Cardiac muscle cell (in vitro differentiated cells and primary cell): Measurements from ENCODE around the gene SESN2. TPM values are rescaled to one million over a fixed set of nuclear protein-coding genes. Genes with fewer than 3 reads are reported as not detected.

Experiments
- DNase-seq, 2 donors: peaks; one replicate each; pipeline versions ENCODE4 v3.0.0 to v3.0.0-alpha.2; 2010 to 2017; ENCODE audit warnings: low read depth in 1 of 2, low spot score in 1 of 2
- H3K27ac ChIP-seq: fragments of 200-600 bp; sonication (generic); 2 replicates; pipeline ENCODE4 v1.5.1; 2016
- H3K27me3 ChIP-seq: fragments of 200-600 bp; sonication (generic); 2 replicates; pipeline ENCODE4 v1.6.0; 2016; ENCODE audit warnings: control low read depth
- H3K36me3 ChIP-seq: fragments of 200-600 bp; sonication (generic); 2 replicates; pipeline ENCODE4 v1.5.1; 2016; ENCODE audit warnings: control low read depth
- H3K4me1 ChIP-seq: fragments of 200-600 bp; sonication (generic); 2 replicates; pipeline ENCODE4 v1.8.1; 2017; ENCODE audit warnings: low read depth, mild to moderate bottlenecking, mixed run types
- H3K4me3 ChIP-seq: fragments of 200-600 bp; sonication (generic); 2 replicates; pipeline ENCODE4 v1.5.1; 2016; ENCODE audit warnings: mild to moderate bottlenecking
- H3K9me3 ChIP-seq: fragments of 200-600 bp; sonication (generic); 2 replicates; pipeline ENCODE4 v1.5.1; 2017; ENCODE audit warnings: low read depth, mild to moderate bottlenecking, control low read depth
- CTCF ChIP-seq: IDR thresholded peaks from 2 replicates; pipeline ENCODE4 v1.5.1; 2012; ENCODE audit warnings: low read depth, mild to moderate bottlenecking, low read length
- polyA plus RNA-seq: library from polyadenylated mRNA; unstranded; fragments of >200 nt; fragmentation: Nextera tagmentation; extraction: Ambion mirVana; gene quantifications from 2 replicates; pipeline ENCODE4 v1.2.1, GENCODE V29; 2016
- total RNA-seq: library from RNA; depleted of rRNA; stranded (reverse); fragments of >200 nt; gene quantifications from 2 replicates; pipeline ENCODE4 v1.2.3, GENCODE V29; 2016

SESN2 gene
- total and polyA plus RNA-seq, 2 experiments from 2014 or later = 24.6 to 24.8 TPM

- H3K27me3 ChIP-seq = no peaks in the 10 kb centered on the region
- no peak overlapping the region for H3K4me3 ChIP-seq
- H3K4me1 ChIP-seq = no peaks in the 10 kb centered on the region
- DNase-seq = peak in 1 of 2 donors; percentile 80
- no peak for TF ChIP-seq CTCF
- no peaks in the 10 kb centered on the region for H3K9me3 ChIP-seq
- H3K27ac ChIP-seq = no peak overlapping the region
- H3K36me3 ChIP-seq = no peaks in the 10 kb centered on the region
Observed at GRCh38 chr1:28313702-28314546, 54.6 kb downstream of the SESN2 start.

- no peak for DNase-seq
- H3K27me3 ChIP-seq = no peaks in the 10 kb centered on the region
- H3K36me3 ChIP-seq = no peaks in the 10 kb centered on the region
- no peak overlapping the region for H3K4me3 ChIP-seq
- no peaks in the 10 kb centered on the region for H3K4me1 ChIP-seq
- H3K27ac ChIP-seq = no peak overlapping the region
- no peaks in the 10 kb centered on the region for H3K9me3 ChIP-seq
- no peak for TF ChIP-seq CTCF
Observed at GRCh38 chr1:28314547-28314941, 55.2 kb downstream of the SESN2 start.

GRCh38 chr1:28317014-28317413 lies 57.7 kb downstream of the SESN2 start:
- Histone ChIP-seq H3K4me3 (no peak overlapping the region), H3K36me3 (no peaks in the 10 kb centered on the region), H3K27me3 (no peaks in the 10 kb centered on the region), H3K27ac (no peak overlapping the region), H3K4me1 (no peaks in the 10 kb centered on the region), H3K9me3 (no peaks in the 10 kb centered on the region)
- DNase-seq = no peak
- TF ChIP-seq CTCF = no peak

- no peaks in the 10 kb centered on the region for H3K36me3 ChIP-seq
- no peaks in the 10 kb centered on the region for H3K9me3 ChIP-seq
- DNase-seq = no peak
- no peak overlapping the region for H3K4me3 ChIP-seq
- H3K27me3 ChIP-seq = no peaks in the 10 kb centered on the region
- H3K27ac ChIP-seq = no peak overlapping the region
- H3K4me1 ChIP-seq = peaks cover 7% of the 10 kb centered on the region
- TF ChIP-seq CTCF = no peak
Observed at GRCh38 chr1:28322194-28322593, 62.9 kb downstream of the SESN2 start.

- DNase-seq = no peak
- no peaks in the 10 kb centered on the region for H3K27me3 ChIP-seq
- no peaks in the 10 kb centered on the region for H3K36me3 ChIP-seq
- H3K4me1 ChIP-seq = peaks cover 7% of the 10 kb centered on the region
- TF ChIP-seq CTCF = no peak
- H3K27ac ChIP-seq = no peak overlapping the region
- no peak overlapping the region for H3K4me3 ChIP-seq
- no peaks in the 10 kb centered on the region for H3K9me3 ChIP-seq
Observed at GRCh38 chr1:28323720-28324119, 64.4 kb downstream of the SESN2 start.
